ENCODE data around the gene LDHA.

DNA sequence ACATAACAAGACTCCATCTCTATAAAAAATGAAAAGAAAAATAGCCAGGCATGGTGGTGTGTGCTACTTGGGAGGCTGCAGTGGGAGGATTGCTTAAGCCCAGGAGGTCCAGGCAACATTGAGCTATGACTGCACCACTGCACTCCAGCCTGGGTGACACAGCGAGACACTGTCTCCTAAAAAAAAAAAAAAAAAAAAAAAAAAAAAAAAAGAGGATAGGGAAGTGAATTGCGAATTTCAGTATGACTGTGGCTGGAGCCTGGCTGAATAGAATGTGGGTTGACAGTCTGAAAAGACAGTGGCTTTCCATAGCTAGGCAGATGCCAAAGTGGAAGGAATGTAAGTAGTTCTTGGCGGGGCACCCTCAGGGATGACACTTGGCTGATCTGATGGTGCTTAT lies 54.9 kb downstream of the LDHA start:
- TF ChIP-seq, protein P1, sequence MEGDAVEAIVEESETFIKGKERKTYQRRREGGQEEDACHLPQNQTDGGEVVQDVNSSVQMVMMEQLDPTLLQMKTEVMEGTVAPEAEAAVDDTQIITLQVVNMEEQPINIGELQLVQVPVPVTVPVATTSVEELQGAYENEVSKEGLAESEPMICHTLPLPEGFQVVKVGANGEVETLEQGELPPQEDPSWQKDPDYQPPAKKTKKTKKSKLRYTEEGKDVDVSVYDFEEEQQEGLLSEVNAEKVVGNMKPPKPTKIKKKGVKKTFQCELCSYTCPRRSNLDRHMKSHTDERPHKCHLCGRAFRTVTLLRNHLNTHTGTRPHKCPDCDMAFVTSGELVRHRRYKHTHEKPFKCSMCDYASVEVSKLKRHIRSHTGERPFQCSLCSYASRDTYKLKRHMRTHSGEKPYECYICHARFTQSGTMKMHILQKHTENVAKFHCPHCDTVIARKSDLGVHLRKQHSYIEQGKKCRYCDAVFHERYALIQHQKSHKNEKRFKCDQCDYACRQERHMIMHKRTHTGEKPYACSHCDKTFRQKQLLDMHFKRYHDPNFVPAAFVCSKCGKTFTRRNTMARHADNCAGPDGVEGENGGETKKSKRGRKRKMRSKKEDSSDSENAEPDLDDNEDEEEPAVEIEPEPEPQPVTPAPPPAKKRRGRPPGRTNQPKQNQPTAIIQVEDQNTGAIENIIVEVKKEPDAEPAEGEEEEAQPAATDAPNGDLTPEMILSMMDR (IDR thresholded peaks at IDR 0.05; ENCODE audit: low read depth, low read length), result no peak
- TF ChIP-seq EZH2phosphoT487 (IDR thresholded peaks at IDR 0.05; ENCODE audit: low read depth), result no peak
